ENCODE results near the gene SAMD11.
A peak's percentile ranks its signal among the peaks of the same experiment; 100 is the strongest.
"Not testable (repeated sequence)": the region's sequence is repeated elsewhere in the genome, so short reads cannot be mapped to it uniquely, and the experiment has no call there.

Gene SAMD11

GRCh38 chr1:923131-923990 lies at the start of gene SAMD11:
TSS of gene SAMD11 (plus strand) at chr1:923923. CDS start at chr1:924432, 509 bp downstream.
- DNase-seq: peak; percentile 25 to 66 (median 42)

- DNase-seq: not testable (repeated sequence)
Measured at GRCh38 chr1:876428-877208, 47.1 kb upstream of the SAMD11 start.

GRCh38 chr1:877209-877986 lies 46.3 kb upstream of the SAMD11 start:
- not testable (repeated sequence) for DNase-seq

GRCh38 chr1:880511-880910 lies 43.2 kb upstream of the SAMD11 start:
- DNase-seq: not testable (repeated sequence)

- not testable (repeated sequence) for DNase-seq
Measured at GRCh38 chr1:880915-881314, 42.8 kb upstream of the SAMD11 start.

- no peak for DNase-seq
Measured at GRCh38 chr1:886311-886710, 37.4 kb upstream of the SAMD11 start.

- DNase-seq: no peak
Measured at GRCh38 chr1:886760-887159, 37.0 kb upstream of the SAMD11 start.

- DNase-seq: no peak
Measured at GRCh38 chr1:888297-888696, 35.4 kb upstream of the SAMD11 start.

GRCh38 chr1:889774-890173 lies 33.9 kb upstream of the SAMD11 start:
- DNase-seq: not testable (repeated sequence)

GRCh38 chr1:890234-890633 lies 33.5 kb upstream of the SAMD11 start:
- not testable (repeated sequence) for DNase-seq

- no peak for DNase-seq
Measured at GRCh38 chr1:890661-891060, 33.1 kb upstream of the SAMD11 start.

- no peak for DNase-seq
Measured at GRCh38 chr1:897226-897625, 26.5 kb upstream of the SAMD11 start.

- not testable (repeated sequence) for DNase-seq
Measured at GRCh38 chr1:897951-898350, 25.8 kb upstream of the SAMD11 start.

GRCh38 chr1:899636-900317 lies 23.9 kb upstream of the SAMD11 start:
- no peak for DNase-seq

- no peak for DNase-seq
Measured at GRCh38 chr1:901108-901859, 22.4 kb upstream of the SAMD11 start.

- DNase-seq: no peak
Measured at GRCh38 chr1:902802-903201, 20.9 kb upstream of the SAMD11 start.

- no peak for DNase-seq
Measured at GRCh38 chr1:903305-903704, 20.4 kb upstream of the SAMD11 start.

GRCh38 chr1:903721-904271 lies 19.9 kb upstream of the SAMD11 start:
- no peak for DNase-seq

GRCh38 chr1:904310-904950 lies 19.3 kb upstream of the SAMD11 start:
- DNase-seq: peak; percentile 64 to 90 (median 78)

- peak in 3 of 6 experiments; percentile 15 to 40 (median 18) for DNase-seq
Measured at GRCh38 chr1:905071-905749, 18.5 kb upstream of the SAMD11 start.

All from stimulated activated naive CD4-positive, alpha-beta T cell (primary cell).